HepG2 (cell line): ENCODE data around the gene SPATS2. TPM values are rescaled to one million over a fixed set of nuclear protein-coding genes. Genes with fewer than 3 reads are reported as not detected.

Experiments used
- AGO1 ChIP-seq: fragments of 200-400 bp; formaldehyde crosslinking; IDR thresholded peaks from 2 replicates; pipeline ENCODE4 v1.6.1; 2017; ENCODE audit warnings: mild to moderate bottlenecking, low read depth, low read length, moderate library complexity; ENCODE audit not compliant: poor library complexity, severe bottlenecking
- CAMTA2 ChIP-seq: sonication (generic); formaldehyde crosslinking; IDR thresholded peaks from 2 replicates; pipeline ENCODE4 v1.4.0; 2020; ENCODE audit warnings: mild to moderate bottlenecking, missing genetic modification reagents, borderline replicate concordance
- CHD2 ChIP-seq: IDR thresholded peaks from 2 replicates; pipeline ENCODE4 v1.6.1; 2011; ENCODE audit warnings: low read depth, low read length, improper control_type of control experiment
- EHMT2 ChIP-seq: fragments of 200-600 bp; sonication (generic); IDR thresholded peaks from 2 replicates; pipeline ENCODE4 v1.7.0; 2017; ENCODE audit warnings: antibody characterized with exemption, low read depth, low read length, borderline replicate concordance
- ERF ChIP-seq: IDR thresholded peaks from 2 replicates; pipeline ENCODE4 v1.6.1; 2018; ENCODE audit warnings: missing biosample characterization, missing genetic modification reagents
- FOXP1 ChIP-seq, 2 experiments: fragments of 450-650 bp in 1 of 2; IDR thresholded peaks; 2 replicates each; pipeline ENCODE4 v1.6.1; 2017 to 2018; ENCODE audit warnings: antibody characterized with exemption in 1 of 2
- NBN ChIP-seq: fragments of 450-650 bp; conservative IDR thresholded peaks from 2 replicates; pipeline ENCODE4 v1.6.1; 2017
- NFIB ChIP-seq: sonication (generic); formaldehyde crosslinking; IDR thresholded peaks from 2 replicates; pipeline ENCODE4 v1.9.0; 2021; ENCODE audit warnings: missing genetic modification reagents, mild to moderate bottlenecking, borderline replicate concordance
- NFKBIZ ChIP-seq: IDR thresholded peaks from 2 replicates; pipeline ENCODE4 v1.6.1; 2018; ENCODE audit warnings: missing genetic modification reagents, missing compliant biosample characterization
- NR1H2 ChIP-seq: sonication (generic); formaldehyde crosslinking; IDR thresholded peaks from 2 replicates; pipeline ENCODE4 v1.8.1; 2022; ENCODE audit warnings: low read depth, missing genetic modification reagents, borderline replicate concordance
- PLRG1 ChIP-seq: fragments of 450-650 bp; conservative IDR thresholded peaks from 2 replicates; pipeline ENCODE4 v1.6.1; 2016
- SIX4 ChIP-seq: sonication (generic); formaldehyde crosslinking; IDR thresholded peaks from 2 replicates; pipeline ENCODE4 v1.4.0; 2020; ENCODE audit warnings: missing genetic modification reagents
- SOX13 ChIP-seq, 3 experiments: fragments of 450-650 bp in 1 of 3; sonication (generic) in 1 of 3; formaldehyde crosslinking in 1 of 3; IDR thresholded peaks in 2 of 3; conservative IDR thresholded peaks in 1 of 3; 2 replicates each; pipeline versions ENCODE4 v1.5.0 to v1.6.1; 2016 to 2020; ENCODE audit warnings: antibody characterized with exemption in 1 of 3, mild to moderate bottlenecking in 1 of 3, missing compliant biosample characterization in 1 of 3, missing genetic modification reagents in 1 of 3, moderate library complexity in 1 of 3
- STAT5B ChIP-seq: sonication (generic); formaldehyde crosslinking; IDR thresholded peaks from 2 replicates; pipeline ENCODE4 v1.4.0; 2020; ENCODE audit warnings: missing genetic modification reagents
- TCF7 ChIP-seq: sonication (generic); IDR thresholded peaks from 2 replicates; pipeline ENCODE4 v1.6.1; 2016; ENCODE audit warnings: antibody characterized with exemption, low read depth
- ZIK1 ChIP-seq: sonication (generic); formaldehyde crosslinking; IDR thresholded peaks from 2 replicates; pipeline ENCODE4 v1.5.0; 2020; ENCODE audit warnings: mild to moderate bottlenecking, low read depth, missing genetic modification reagents, borderline replicate concordance
- ZMYM4 ChIP-seq: sonication (generic); formaldehyde crosslinking; IDR thresholded peaks from 2 replicates; pipeline ENCODE4 v1.8.1; 2023; ENCODE audit warnings: mild to moderate bottlenecking, missing genetic modification reagents
- ZNF572 ChIP-seq: sonication (generic); formaldehyde crosslinking; IDR thresholded peaks from 2 replicates; pipeline ENCODE4 v1.5.1; 2020; ENCODE audit warnings: mild to moderate bottlenecking, missing genetic modification reagents
- ZNF747 ChIP-seq: sonication (generic); formaldehyde crosslinking; IDR thresholded peaks from 2 replicates; pipeline ENCODE4 v1.8.1; 2023; ENCODE audit warnings: missing genetic modification reagents, mild to moderate bottlenecking, borderline replicate concordance
- ZNF816 ChIP-seq: sonication (generic); formaldehyde crosslinking; IDR thresholded peaks from 2 replicates; pipeline ENCODE4 v1.8.0; 2022; ENCODE audit warnings: missing genetic modification reagents, mild to moderate bottlenecking, borderline replicate concordance
- ZSCAN21 ChIP-seq: sonication (generic); formaldehyde crosslinking; IDR thresholded peaks from 2 replicates; pipeline ENCODE4 v1.8.0; 2022; ENCODE audit warnings: mild to moderate bottlenecking, missing genetic modification reagents, moderate library complexity, borderline replicate concordance
- polyA plus RNA-seq, 8 experiments: library from polyadenylated mRNA; depleted of rRNA in 3 of 8; stranded (reverse) in 7 of 8; unstranded in 1 of 8; fragments of >200 nt; fragmentation: Illumina TruSeq in 4 of 8; extraction: Trizol in 4 of 8; gene quantifications; 2 replicates each; pipeline versions ENCODE4 v1.2.1 to v1.2.3, GENCODE V29; 2011 to 2016; ENCODE audit warnings: low read depth in 4 of 8, missing spikeins in 1 of 8, mixed read lengths in 1 of 8; ENCODE audit not compliant: insufficient read depth in 1 of 8
- total RNA-seq, 5 experiments: library from RNA; depleted of rRNA; stranded (reverse); fragments of >200 nt; fragmentation: Illumina TruSeq; extraction: Trizol; gene quantifications; 2 replicates each; pipeline ENCODE4 v1.2.3, GENCODE V29; 2016; ENCODE audit warnings: low read depth in 1 of 5
- TF ChIP-seq, protein P1 (sequence below): IDR thresholded peaks from 2 replicates; pipeline ENCODE4 v1.6.1; 2016; ENCODE audit warnings: missing compliant biosample characterization, missing genetic modification reagents, borderline replicate concordance
- TF ChIP-seq, protein P2 (sequence below): sonication (generic); formaldehyde crosslinking; IDR thresholded peaks from 2 replicates; pipeline ENCODE4 v1.4.0; 2020; ENCODE audit warnings: low read depth, missing genetic modification reagents
- TF ChIP-seq, protein P3 (sequence below): sonication (generic); formaldehyde crosslinking; IDR thresholded peaks from 2 replicates; pipeline ENCODE4 v1.5.1; 2020; ENCODE audit warnings: missing genetic modification reagents, mild to moderate bottlenecking, borderline replicate concordance

The SPATS2 gene
- total and polyA plus RNA-seq, 2 of the 13 experiments (the other 11 are each of a cell fraction or from before 2014, with no cell fraction given), result 19.3 to 28.1 TPM

DNA sequence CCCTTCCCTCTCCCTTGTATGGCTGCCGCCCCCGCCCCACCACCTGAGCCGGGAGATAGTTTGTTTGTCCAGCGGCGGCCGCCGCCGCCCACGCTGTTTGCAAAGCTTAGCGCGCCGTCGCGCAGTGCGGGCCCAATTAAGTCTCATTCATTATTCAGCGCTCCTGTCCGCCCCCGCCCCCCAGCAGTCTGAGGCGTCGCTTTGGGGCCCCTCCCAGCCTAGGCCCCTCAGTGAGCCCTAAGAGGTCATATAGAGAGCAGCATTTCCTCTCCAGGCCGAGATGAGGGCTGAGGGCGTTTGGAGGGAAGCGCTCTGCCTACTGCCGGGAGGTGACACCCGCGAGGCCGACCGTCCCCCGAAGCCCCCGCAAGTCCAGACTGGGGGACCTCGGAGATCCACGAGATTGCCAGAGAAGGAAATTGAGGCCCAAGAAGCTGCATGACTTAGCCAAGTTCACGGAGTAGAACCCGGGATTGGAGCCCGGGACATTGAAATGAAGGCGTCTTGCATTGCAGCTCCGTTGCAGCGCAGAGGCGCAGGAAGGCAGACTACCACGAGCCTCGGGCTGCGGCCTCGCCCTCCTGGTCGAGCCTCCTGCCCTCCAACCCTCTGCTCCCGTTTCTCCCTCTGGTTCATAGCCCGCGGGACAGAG lies 20.5 kb upstream of the SPATS2 start, which contains the start of gene DNAJC22 (continued):
- TF ChIP-seq AGO1 (no peak), NBN (no peak), NFKBIZ (CRISPR knock-in tag) (no peak), ZNF572 (CRISPR knock-in tag) (no peak), ZSCAN21 (CRISPR knock-in tag) (peak; percentile 29; the same call in 1 of the 2 replicates), CAMTA2 (CRISPR knock-in tag) (0 out of 2 replicates have a peak, but pooled peaks have one; percentile 29), PLRG1 (no peak), ZIK1 (CRISPR knock-in tag) (no peak), TCF7 (no peak), SOX13 (IDR thresholded peaks at IDR 0.05) (no peak), SOX13 (CRISPR knock-in tag; conservative IDR thresholded peaks at IDR 0.05 in 1 of 2, IDR thresholded peaks at IDR 0.05 in 1 of 2) (no peak), ZNF816 (CRISPR knock-in tag) (no peak), CHD2 (no peak), ZMYM4 (no peak), EHMT2 (no peak), STAT5B (CRISPR knock-in tag) (no peak), NFIB (CRISPR knock-in tag) (no peak), SIX4 (CRISPR knock-in tag) (no peak), ZNF747 (CRISPR knock-in tag) (0 out of 2 replicates have a peak, but pooled peaks have one; percentile 71), NR1H2 (CRISPR knock-in tag) (no peak), FOXP1 (IDR thresholded peaks at IDR 0.05) (no peak), FOXP1 (CRISPR knock-in tag; IDR thresholded peaks at IDR 0.05) (no peak), ERF (CRISPR knock-in tag) (no peak)
- TF ChIP-seq, protein P1, sequence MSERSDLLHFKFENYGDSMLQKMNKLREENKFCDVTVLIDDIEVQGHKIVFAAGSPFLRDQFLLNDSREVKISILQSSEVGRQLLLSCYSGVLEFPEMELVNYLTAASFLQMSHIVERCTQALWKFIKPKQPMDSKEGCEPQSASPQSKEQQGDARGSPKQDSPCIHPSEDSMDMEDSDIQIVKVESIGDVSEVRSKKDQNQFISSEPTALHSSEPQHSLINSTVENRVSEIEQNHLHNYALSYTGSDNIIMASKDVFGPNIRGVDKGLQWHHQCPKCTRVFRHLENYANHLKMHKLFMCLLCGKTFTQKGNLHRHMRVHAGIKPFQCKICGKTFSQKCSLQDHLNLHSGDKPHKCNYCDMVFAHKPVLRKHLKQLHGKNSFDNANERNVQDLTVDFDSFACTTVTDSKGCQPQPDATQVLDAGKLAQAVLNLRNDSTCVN (CRISPR knock-in tag), result no peak
- TF ChIP-seq, protein P2, sequence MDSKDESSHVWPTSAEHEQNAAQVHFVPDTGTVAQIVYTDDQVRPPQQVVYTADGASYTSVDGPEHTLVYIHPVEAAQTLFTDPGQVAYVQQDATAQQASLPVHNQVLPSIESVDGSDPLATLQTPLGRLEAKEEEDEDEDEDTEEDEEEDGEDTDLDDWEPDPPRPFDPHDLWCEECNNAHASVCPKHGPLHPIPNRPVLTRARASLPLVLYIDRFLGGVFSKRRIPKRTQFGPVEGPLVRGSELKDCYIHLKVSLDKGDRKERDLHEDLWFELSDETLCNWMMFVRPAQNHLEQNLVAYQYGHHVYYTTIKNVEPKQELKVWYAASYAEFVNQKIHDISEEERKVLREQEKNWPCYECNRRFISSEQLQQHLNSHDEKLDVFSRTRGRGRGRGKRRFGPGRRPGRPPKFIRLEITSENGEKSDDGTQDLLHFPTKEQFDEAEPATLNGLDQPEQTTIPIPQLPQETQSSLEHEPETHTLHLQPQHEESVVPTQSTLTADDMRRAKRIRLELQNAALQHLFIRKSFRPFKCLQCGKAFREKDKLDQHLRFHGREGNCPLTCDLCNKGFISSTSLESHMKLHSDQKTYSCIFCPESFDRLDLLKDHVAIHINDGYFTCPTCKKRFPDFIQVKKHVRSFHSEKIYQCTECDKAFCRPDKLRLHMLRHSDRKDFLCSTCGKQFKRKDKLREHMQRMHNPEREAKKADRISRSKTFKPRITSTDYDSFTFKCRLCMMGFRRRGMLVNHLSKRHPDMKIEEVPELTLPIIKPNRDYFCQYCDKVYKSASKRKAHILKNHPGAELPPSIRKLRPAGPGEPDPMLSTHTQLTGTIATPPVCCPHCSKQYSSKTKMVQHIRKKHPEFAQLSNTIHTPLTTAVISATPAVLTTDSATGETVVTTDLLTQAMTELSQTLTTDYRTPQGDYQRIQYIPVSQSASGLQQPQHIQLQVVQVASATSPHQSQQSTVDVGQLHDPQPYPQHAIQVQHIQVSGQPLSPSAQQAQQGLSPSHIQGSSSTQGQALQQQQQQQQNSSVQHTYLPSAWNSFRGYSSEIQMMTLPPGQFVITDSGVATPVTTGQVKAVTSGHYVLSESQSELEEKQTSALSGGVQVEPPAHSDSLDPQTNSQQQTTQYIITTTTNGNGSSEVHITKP (CRISPR knock-in tag), result no peak
- TF ChIP-seq, protein P3, sequence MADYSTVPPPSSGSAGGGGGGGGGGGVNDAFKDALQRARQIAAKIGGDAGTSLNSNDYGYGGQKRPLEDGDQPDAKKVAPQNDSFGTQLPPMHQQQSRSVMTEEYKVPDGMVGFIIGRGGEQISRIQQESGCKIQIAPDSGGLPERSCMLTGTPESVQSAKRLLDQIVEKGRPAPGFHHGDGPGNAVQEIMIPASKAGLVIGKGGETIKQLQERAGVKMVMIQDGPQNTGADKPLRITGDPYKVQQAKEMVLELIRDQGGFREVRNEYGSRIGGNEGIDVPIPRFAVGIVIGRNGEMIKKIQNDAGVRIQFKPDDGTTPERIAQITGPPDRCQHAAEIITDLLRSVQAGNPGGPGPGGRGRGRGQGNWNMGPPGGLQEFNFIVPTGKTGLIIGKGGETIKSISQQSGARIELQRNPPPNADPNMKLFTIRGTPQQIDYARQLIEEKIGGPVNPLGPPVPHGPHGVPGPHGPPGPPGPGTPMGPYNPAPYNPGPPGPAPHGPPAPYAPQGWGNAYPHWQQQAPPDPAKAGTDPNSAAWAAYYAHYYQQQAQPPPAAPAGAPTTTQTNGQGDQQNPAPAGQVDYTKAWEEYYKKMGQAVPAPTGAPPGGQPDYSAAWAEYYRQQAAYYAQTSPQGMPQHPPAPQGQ, result 0 out of 2 replicates have a peak, but pooled peaks have one; percentile 53
